ENCODE data around the gene ABLIM3. TPM values are rescaled to one million over a fixed set of nuclear protein-coding genes. Genes with fewer than 3 reads are reported as not detected.

Gene ABLIM3
- total RNA-seq, 1 experiment from 2014 or later = 12.9 TPM

- CTCF ChIA-PET = no interaction called here
- no peaks in the 10 kb centered on the region for H3K27me3 ChIP-seq (ENCODE audit: control insufficient read depth, insufficient read depth, low read length)
- H3K4me1 ChIP-seq (ENCODE audit: control insufficient read depth, insufficient read depth, low read length) = no peaks in the 10 kb centered on the region; the same call in 1 of the 2 replicates
- H3K36me3 ChIP-seq (ENCODE audit: control insufficient read depth, insufficient read depth, low read length) = no peaks in the 10 kb centered on the region
- ATAC-seq (peak; percentile 55; the same call in 1 of the 2 replicates), DNase-seq (ENCODE audit: low read depth, low spot score) (no peak)
- intact Hi-C loops (cut with micrococcal nuclease; ENCODE audit: unreplicated experiment) = no loop called here
- H3K27ac ChIP-seq (ENCODE audit: low read length) = 0 out of 2 replicates have a peak overlapping the region, but pooled peaks have one; percentile 23
- H3K4me3 ChIP-seq (ENCODE audit: low read depth in 2 of 2, low read length in 2 of 2) = no peak overlapping the region
- POLR2A ChIA-PET = no interaction called here
- BruUV-seq (replicated peaks) = no TSS peak
- in situ Hi-C loops (cut with HindIII; ENCODE audit: low pct_unique_long_range_greater_than_20kb, low sequenced_read_pairs) = no loop called here
- TF ChIP-seq SIN3A (IDR thresholded peaks at IDR 0.05; ENCODE audit: borderline replicate concordance, insufficient read depth, low read depth, low read length) (no peak), POLR2AphosphoS5 (IDR thresholded peaks at IDR 0.05; ENCODE audit: low read depth, low read length) (no peak), REST (IDR thresholded peaks at IDR 0.05; ENCODE audit: insufficient read depth in 1 of 2, low read depth in 2 of 2, low read length in 1 of 2) (no peak), TCF7L2 (IDR thresholded peaks at IDR 0.05; ENCODE audit: low read depth, low read length) (no peak)
- no peaks in the 10 kb centered on the region for H3K9me3 ChIP-seq (ENCODE audit: control insufficient read depth, insufficient read depth, low read depth, low read length)
These were observed 21.2 kb downstream of the ABLIM3 start for GRCh38 chr5:149162401-149163084.

GRCh38 chr5:149164731-149165130, 23.4 kb downstream of the ABLIM3 start:
- H3K27ac ChIP-seq (ENCODE audit: low read length) = no peak overlapping the region
- ATAC-seq (no peak), DNase-seq (ENCODE audit: low read depth, low spot score) (no peak)
- POLR2A ChIA-PET = interaction anchor here (0.7 kb wide), 1 partner anchor 15 kb away, joined by 4 read pairs; no protein-coding TSS in a partner anchor
- CTCF ChIA-PET = no interaction called here
- H3K36me3 ChIP-seq (ENCODE audit: control insufficient read depth, insufficient read depth, low read length) = no peaks in the 10 kb centered on the region
- intact Hi-C loops (cut with micrococcal nuclease; ENCODE audit: unreplicated experiment) (no loop called here), in situ Hi-C loops (cut with HindIII; ENCODE audit: low pct_unique_long_range_greater_than_20kb, low sequenced_read_pairs) (no loop called here)
- H3K27me3 ChIP-seq (ENCODE audit: control insufficient read depth, insufficient read depth, low read length) = no peaks in the 10 kb centered on the region
- TF ChIP-seq SIN3A (IDR thresholded peaks at IDR 0.05; ENCODE audit: borderline replicate concordance, insufficient read depth, low read depth, low read length) (no peak), TCF7L2 (IDR thresholded peaks at IDR 0.05; ENCODE audit: low read depth, low read length) (no peak), POLR2AphosphoS5 (IDR thresholded peaks at IDR 0.05; ENCODE audit: low read depth, low read length) (no peak), CTCF (IDR thresholded peaks at IDR 0.05) (no peak), REST (IDR thresholded peaks at IDR 0.05; ENCODE audit: insufficient read depth in 1 of 2, low read depth in 2 of 2, low read length in 1 of 2) (no peak)
- no peaks in the 10 kb centered on the region; the same call in 1 of the 2 replicates for H3K4me1 ChIP-seq (ENCODE audit: control insufficient read depth, insufficient read depth, low read length)
- no peak overlapping the region for H3K4me3 ChIP-seq (ENCODE audit: low read depth in 2 of 2, low read length in 2 of 2)
- H3K9me3 ChIP-seq (ENCODE audit: control insufficient read depth, insufficient read depth, low read depth, low read length) = no peaks in the 10 kb centered on the region
- BruUV-seq (replicated peaks) = no TSS peak

Measured in Panc1 (cell line).